ENCODE data around the gene MEGF10.

- no peak for TF ChIP-seq CTCF (conservative IDR thresholded peaks at IDR 0.05; ENCODE audit: low read length)
- no peak for TF ChIP-seq EZH2phosphoT487 (IDR thresholded peaks at IDR 0.05; ENCODE audit: borderline replicate concordance, low read depth, low read length)
Measured at GRCh38 chr5:127398508-127398907, 107.9 kb downstream of the MEGF10 start.

Measured in OCI-LY7 (cell line).